Neural crest cell (in vitro differentiated cells): ENCODE data around the gene FAM149A. TPM values are rescaled to one million over a fixed set of nuclear protein-coding genes. Genes with fewer than 3 reads are reported as not detected.

Experiments
- DNase-seq: peaks from one replicate; pipeline ENCODE4 v3.0.0; 2021; ENCODE audit warnings: low read depth, mixed read lengths, low spot score
- H3K27ac Mint-ChIP-seq: one replicate; pipeline ENCODE4 v1.8.0; 2021; ENCODE audit warnings: mild to moderate bottlenecking, mixed read lengths; ENCODE audit not compliant: unreplicated experiment
- H3K27me3 Mint-ChIP-seq: 2 replicates; pipeline ENCODE4 v1.8.0; 2021; ENCODE audit warnings: low read depth, mild to moderate bottlenecking, mixed read lengths
- H3K36me3 Mint-ChIP-seq: 2 replicates; pipeline ENCODE4 v1.8.0; 2021; ENCODE audit warnings: low read depth, mild to moderate bottlenecking, mixed read lengths
- H3K4me1 Mint-ChIP-seq: 2 replicates; pipeline ENCODE4 v1.8.0; 2021; ENCODE audit warnings: mixed read lengths
- H3K4me3 Mint-ChIP-seq: one replicate; pipeline ENCODE4 v1.8.0; 2021; ENCODE audit warnings: mild to moderate bottlenecking, mixed read lengths
- H3K9me3 Mint-ChIP-seq: 2 replicates; pipeline ENCODE4 v1.8.0; 2021; ENCODE audit warnings: mixed read lengths
- total RNA-seq: library from RNA; stranded (reverse); gene quantifications from 2 replicates; pipeline ENCODE4 v1.2.1, GENCODE V29; 2021
- TF ChIP-seq, protein P1 (sequence below): fragments of 200-600 bp; sonication (generic); conservative IDR thresholded peaks from 2 replicates; pipeline ENCODE4 v1.5.0; 2021; ENCODE audit warnings: antibody characterized with exemption, mild to moderate bottlenecking

The FAM149A gene
- total RNA-seq, 1 donor from 2014 or later, result 5.6 TPM

DNA sequence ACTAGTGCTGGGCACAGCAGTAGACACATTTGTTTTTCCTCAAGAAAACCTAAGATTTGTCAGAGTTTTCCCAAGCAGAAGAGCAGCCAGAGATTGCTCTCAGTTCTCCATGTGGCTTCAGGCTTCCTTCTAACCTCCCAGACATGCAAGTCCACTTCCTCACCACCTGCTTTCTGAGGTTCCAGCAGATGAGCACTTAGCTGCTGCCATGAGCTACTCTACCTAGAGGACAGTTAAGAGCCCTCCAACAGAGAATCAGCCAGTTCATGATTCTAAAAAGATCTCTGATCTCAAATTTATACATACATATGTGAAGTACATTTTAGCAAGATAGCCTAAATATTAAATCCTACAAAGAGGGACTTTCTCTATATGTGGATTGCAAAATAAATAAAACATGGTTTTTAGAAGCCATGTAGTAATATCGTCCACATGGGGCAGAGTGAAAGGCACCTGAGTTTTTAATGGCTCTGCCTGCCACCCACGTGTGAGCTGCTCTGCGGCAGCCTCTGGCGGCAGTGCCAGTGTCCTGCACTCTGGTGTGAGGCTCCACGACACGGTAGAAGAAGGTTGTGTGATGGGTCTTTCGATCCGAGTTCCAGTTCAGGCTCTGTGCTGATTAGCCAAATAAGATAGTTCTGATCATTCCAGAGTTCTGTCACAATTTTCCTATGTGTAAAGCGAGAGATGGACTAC is 97.2 kb downstream of the FAM149A start:
- no peaks in the 10 kb centered on the region for H3K27me3 Mint-ChIP-seq
- TF ChIP-seq, protein P1, sequence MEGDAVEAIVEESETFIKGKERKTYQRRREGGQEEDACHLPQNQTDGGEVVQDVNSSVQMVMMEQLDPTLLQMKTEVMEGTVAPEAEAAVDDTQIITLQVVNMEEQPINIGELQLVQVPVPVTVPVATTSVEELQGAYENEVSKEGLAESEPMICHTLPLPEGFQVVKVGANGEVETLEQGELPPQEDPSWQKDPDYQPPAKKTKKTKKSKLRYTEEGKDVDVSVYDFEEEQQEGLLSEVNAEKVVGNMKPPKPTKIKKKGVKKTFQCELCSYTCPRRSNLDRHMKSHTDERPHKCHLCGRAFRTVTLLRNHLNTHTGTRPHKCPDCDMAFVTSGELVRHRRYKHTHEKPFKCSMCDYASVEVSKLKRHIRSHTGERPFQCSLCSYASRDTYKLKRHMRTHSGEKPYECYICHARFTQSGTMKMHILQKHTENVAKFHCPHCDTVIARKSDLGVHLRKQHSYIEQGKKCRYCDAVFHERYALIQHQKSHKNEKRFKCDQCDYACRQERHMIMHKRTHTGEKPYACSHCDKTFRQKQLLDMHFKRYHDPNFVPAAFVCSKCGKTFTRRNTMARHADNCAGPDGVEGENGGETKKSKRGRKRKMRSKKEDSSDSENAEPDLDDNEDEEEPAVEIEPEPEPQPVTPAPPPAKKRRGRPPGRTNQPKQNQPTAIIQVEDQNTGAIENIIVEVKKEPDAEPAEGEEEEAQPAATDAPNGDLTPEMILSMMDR, result peak; percentile 66
- H3K36me3 Mint-ChIP-seq, result peaks cover 12% of the 10 kb centered on the region
- H3K4me3 Mint-ChIP-seq, result no peak overlapping the region
- H3K4me1 Mint-ChIP-seq, result peaks cover 4% of the 10 kb centered on the region
- H3K27ac Mint-ChIP-seq, result no peak overlapping the region
- DNase-seq, result no peak
- no peaks in the 10 kb centered on the region for H3K9me3 Mint-ChIP-seq

DNA sequence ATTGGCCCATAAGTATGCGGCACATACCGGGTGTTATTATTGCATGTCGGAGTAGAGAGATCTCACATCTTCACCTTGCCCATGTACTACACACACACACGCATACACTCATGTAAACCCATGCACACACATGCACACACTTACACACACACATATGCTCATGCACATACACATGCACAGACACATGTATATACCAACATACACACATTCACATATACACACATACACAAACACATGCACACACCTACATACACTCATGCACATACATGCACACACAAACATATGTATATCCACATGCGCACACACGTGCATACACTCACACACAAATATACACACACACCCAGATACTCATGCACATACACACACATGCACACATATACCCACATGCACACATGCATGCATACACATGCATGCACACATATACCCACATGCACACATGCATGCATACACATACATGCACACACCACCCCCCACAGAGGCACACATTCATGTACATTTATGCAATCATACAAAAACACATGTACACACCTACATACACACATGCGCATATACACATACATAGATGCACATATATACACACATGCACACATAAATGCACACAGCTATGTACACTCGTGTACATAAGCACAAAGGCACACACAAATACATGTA is 98.1 kb downstream of the FAM149A start:
- DNase-seq, result no peak
- no peak overlapping the region for H3K27ac Mint-ChIP-seq
- peaks cover 4% of the 10 kb centered on the region for H3K4me1 Mint-ChIP-seq
- no peak overlapping the region for H3K4me3 Mint-ChIP-seq
- no peaks in the 10 kb centered on the region for H3K9me3 Mint-ChIP-seq
- TF ChIP-seq, protein P1, result no peak
- no peaks in the 10 kb centered on the region for H3K27me3 Mint-ChIP-seq
- H3K36me3 Mint-ChIP-seq, result peaks cover 8% of the 10 kb centered on the region

DNA sequence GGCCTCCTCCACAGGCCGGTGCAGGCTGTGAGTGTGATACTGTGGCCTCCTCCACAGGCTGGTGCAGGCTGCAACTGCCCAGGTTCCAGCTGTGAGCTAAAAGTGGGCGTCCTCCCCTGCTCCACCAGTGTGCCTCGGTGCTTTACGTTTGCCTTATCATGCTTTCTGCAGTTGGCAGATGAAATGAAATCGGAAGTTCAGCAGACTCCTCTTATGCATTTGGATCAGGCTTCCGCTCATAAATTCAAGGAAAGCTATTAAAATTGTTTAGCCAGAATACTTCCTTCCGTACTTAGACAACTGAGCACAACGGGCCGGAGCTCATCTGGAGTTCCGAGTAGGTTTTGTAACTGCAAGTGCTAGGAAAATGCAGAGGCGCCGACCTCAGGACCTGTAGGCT is 98.9 kb downstream of the FAM149A start:
- H3K4me3 Mint-ChIP-seq, result no peak overlapping the region
- H3K4me1 Mint-ChIP-seq, result peaks cover 4% of the 10 kb centered on the region
- TF ChIP-seq, protein P1, result no peak
- H3K9me3 Mint-ChIP-seq, result no peaks in the 10 kb centered on the region
- H3K36me3 Mint-ChIP-seq, result peaks cover 10% of the 10 kb centered on the region
- H3K27me3 Mint-ChIP-seq, result no peaks in the 10 kb centered on the region
- H3K27ac Mint-ChIP-seq, result no peak overlapping the region
- no peak for DNase-seq

DNA sequence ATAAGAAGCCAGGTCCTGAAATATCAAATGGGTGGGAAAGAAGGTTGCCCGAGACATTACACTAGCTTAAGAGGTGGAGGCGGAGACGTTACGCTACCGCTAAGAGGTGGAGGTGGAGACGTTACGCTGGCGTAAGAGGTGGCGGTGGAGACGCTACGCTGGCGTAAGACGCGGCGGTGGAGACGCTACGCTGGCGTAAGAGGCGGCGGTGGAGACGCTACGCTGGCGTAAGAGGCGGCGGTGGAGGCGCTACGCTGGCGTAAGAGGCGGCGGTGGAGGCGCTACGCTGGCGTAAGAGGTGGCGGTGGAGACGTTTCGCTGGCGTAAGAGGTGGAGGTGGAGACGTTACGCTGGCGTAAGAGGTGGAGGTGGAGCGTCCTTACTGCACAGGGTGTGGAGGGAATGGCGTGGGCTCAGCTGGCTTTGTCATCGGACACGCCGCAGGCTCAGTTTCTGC is 99.6 kb downstream of the FAM149A start:
- TF ChIP-seq, protein P1, result no peak
- Mint-ChIP-seq H3K9me3 (peaks cover 5% of the 10 kb centered on the region), H3K4me1 (peaks cover 4% of the 10 kb centered on the region), H3K36me3 (peaks cover 15% of the 10 kb centered on the region), H3K27ac (no peak overlapping the region), H3K27me3 (no peaks in the 10 kb centered on the region), H3K4me3 (no peak overlapping the region)
- DNase-seq, result no peak

DNA sequence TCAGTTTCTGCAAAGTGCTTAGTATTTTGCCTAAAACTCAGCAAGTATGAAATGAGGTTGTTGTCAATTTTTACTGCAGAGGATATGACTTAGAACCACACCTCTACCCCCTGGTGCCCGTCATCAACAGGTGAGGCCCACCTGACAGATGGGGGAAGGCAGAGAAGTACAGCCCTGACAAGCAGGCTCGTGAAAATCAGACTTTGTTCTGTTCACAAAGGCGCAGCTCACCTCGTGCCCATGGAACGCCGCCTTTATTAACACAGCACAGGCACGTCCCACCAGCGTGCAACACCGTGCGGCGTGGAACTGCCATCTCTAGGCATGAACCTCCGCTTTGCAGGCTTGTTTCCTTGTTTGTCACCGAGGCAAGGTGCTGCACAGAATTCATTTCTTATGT is 100.2 kb downstream of the FAM149A start:
- peaks cover 4% of the 10 kb centered on the region for H3K4me1 Mint-ChIP-seq
- H3K9me3 Mint-ChIP-seq, result peaks cover 8% of the 10 kb centered on the region
- no peak overlapping the region for H3K27ac Mint-ChIP-seq
- H3K36me3 Mint-ChIP-seq, result peaks cover 20% of the 10 kb centered on the region
- DNase-seq, result no peak
- no peaks in the 10 kb centered on the region for H3K27me3 Mint-ChIP-seq
- TF ChIP-seq, protein P1, result no peak
- no peak overlapping the region for H3K4me3 Mint-ChIP-seq
